ENCODE data around the gene MOB3A.

- TF ChIP-seq CTCF (IDR thresholded peaks at IDR 0.05; ENCODE audit: low read length) = no peak
- TF ChIP-seq EZH2phosphoT487 (IDR thresholded peaks at IDR 0.05; ENCODE audit: low read length) = no peak
Measured at GRCh38 chr19:2034729-2035589, 61.2 kb downstream of the MOB3A start.
